Colonic mucosa (tissue), 4 donors: Measurements from ENCODE around the gene PHLDA2. TPM values are rescaled to one million over a fixed set of nuclear protein-coding genes. Genes with fewer than 3 reads are reported as not detected.

Experiments used
- DNase-seq: peaks from one replicate; pipeline ENCODE4 v3.0.0-alpha.2; 2020
- H3K27ac ChIP-seq: fragments of 200-600 bp; one replicate; pipeline ENCODE4 v1.8.0; 2021
- H3K27me3 ChIP-seq: fragments of 200-600 bp; one replicate; pipeline ENCODE4 v1.8.0; 2021
- H3K36me3 ChIP-seq: fragments of 200-600 bp; one replicate; pipeline ENCODE4 v1.8.0; 2021
- H3K4me1 ChIP-seq: fragments of 200-600 bp; one replicate; pipeline ENCODE4 v1.8.0; 2021; ENCODE audit warnings: mild to moderate bottlenecking
- H3K4me3 ChIP-seq: fragments of 200-600 bp; one replicate; pipeline ENCODE4 v1.8.0; 2021
- H3K9ac ChIP-seq, 2 donors: one replicate each; pipeline ENCODE4 v1.7.0; 2013; ENCODE audit warnings: control low read depth in 2 of 2, low read depth in 2 of 2, low read length in 2 of 2
- H3K9me3 ChIP-seq: fragments of 200-600 bp; one replicate; pipeline ENCODE4 v1.8.0; 2021
- intact Hi-C: fragments of 100-400 bp; cut with DNase I; formaldehyde crosslinking; loops from one replicate; pipeline ENCODE4 v1.14.1; 2022
- total RNA-seq, 2 donors: library from RNA; stranded (reverse); fragmentation: NEBNext Ultra II Directional in 1 of 2; extraction: Animal tissue kit (Norgen Biotek cat#: 25700) in 1 of 2; gene quantifications; one replicate each; pipeline ENCODE4 v1.2.1, GENCODE V29; 2021
- TF ChIP-seq, protein P1 (sequence below): fragments of 200-600 bp; IDR thresholded peaks from one replicate; pipeline ENCODE4 v1.8.0; 2022; ENCODE audit warnings: antibody characterized with exemption, mild to moderate bottlenecking
- donor health status: healthy.
- donor health status: DM: no; HTN: no; CAD: no.
- donor health status: DM: no; HTN: no; CAD: no.

The PHLDA2 gene
- total RNA-seq, 2 donors from 2014 or later = 31.6 to 41.6 TPM

DNA sequence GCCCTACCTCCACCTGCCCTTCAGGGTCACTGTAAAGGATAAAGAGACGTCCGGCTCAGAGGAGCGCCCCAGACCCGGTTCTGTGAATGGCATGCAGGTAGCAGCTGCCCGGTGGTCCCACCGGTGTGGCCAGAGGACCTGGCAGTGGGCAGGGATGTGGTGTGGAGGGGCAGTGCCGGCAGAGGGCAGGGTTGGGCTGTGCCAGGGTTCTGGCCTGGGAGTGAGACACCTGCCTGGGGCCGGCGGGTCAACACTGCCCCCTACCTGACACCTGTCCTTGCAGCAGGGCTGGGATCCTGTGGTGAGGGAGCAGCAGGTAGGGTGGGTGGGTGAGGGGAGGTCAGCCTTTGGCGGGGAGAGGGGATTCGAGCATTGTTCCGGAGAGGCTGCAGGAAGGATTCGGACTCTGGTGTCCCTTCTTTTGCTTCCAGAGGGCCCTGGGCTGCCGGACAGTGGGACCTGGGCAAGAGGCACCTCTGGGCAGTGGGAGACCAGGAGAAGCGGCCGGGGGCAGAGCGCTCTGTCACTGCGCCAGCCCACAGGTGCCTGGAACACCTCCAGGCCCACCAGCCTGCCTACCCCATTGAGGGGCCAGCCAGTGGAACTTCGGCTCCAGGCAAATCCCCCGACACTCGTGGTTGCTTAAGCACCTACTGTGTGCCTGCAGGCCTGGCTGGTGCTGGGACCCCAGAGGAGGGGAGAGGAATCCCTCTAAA, 1.6 kb upstream of the PHLDA2 start:
- H3K27me3 ChIP-seq = no peaks in the 10 kb centered on the region
- H3K4me3 ChIP-seq = peak overlapping the region; percentile 81
- peak overlapping the region; percentile 88 for H3K27ac ChIP-seq
- H3K4me1 ChIP-seq = peaks cover 5% of the 10 kb centered on the region
- intact Hi-C loops = loop anchor here (5.0 kb wide), 1 partner anchor 39 kb away; no protein-coding TSS in a partner anchor
- peak; percentile 95 for DNase-seq
- TF ChIP-seq, protein P1, sequence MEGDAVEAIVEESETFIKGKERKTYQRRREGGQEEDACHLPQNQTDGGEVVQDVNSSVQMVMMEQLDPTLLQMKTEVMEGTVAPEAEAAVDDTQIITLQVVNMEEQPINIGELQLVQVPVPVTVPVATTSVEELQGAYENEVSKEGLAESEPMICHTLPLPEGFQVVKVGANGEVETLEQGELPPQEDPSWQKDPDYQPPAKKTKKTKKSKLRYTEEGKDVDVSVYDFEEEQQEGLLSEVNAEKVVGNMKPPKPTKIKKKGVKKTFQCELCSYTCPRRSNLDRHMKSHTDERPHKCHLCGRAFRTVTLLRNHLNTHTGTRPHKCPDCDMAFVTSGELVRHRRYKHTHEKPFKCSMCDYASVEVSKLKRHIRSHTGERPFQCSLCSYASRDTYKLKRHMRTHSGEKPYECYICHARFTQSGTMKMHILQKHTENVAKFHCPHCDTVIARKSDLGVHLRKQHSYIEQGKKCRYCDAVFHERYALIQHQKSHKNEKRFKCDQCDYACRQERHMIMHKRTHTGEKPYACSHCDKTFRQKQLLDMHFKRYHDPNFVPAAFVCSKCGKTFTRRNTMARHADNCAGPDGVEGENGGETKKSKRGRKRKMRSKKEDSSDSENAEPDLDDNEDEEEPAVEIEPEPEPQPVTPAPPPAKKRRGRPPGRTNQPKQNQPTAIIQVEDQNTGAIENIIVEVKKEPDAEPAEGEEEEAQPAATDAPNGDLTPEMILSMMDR = peak; percentile 85
- no peaks in the 10 kb centered on the region for H3K36me3 ChIP-seq
- no peaks in the 10 kb centered on the region for H3K9me3 ChIP-seq
- peak overlapping the region; percentile 89 to 90 for H3K9ac ChIP-seq

DNA sequence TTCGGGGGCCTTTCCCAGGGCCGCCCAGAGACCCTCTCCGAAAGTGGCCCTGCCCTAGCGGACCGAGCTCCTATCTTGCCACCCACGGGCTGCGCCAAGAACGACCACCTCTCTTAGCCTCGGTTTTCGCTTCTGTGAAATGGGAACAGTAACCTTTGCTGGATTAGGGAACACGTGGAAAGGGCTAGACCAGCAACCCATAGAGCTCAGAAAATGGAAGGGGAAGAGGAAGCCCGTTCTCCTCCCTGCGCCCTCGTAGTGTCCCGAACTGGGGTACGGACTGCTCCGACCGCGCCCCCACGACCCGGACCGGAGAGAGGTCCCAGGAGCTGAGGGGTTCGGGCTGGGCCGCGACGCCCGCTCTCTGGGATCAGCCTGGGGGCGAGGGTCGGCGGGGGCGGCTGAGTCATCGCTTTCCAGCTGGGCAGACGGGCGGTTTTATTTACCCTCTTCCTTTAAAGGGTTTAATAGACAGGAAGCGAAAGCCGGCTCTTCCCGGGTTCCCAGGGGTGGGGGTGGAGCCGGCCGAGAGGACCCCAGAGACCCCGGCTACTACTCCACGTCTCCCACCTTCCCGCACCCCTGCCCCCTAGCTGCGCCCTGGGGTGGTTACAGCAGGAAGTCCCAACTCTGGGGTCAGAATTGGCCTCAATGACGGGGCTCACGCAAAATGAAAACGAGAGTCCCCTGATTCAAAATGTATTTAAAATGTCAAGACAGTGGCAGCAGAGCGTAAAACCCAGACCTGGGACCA, 907 bp upstream of the PHLDA2 start:
- peak overlapping the region; percentile 81 for H3K4me3 ChIP-seq
- peak overlapping the region; percentile 88 for H3K27ac ChIP-seq
- H3K36me3 ChIP-seq = no peaks in the 10 kb centered on the region
- DNase-seq = peak; percentile 79
- intact Hi-C loops = loop anchor here (5.0 kb wide), 1 partner anchor 38 kb away; no protein-coding TSS in a partner anchor
- no peaks in the 10 kb centered on the region for H3K9me3 ChIP-seq
- peaks cover 6% of the 10 kb centered on the region for H3K4me1 ChIP-seq
- no peaks in the 10 kb centered on the region for H3K27me3 ChIP-seq
- TF ChIP-seq, protein P1 = no peak
- peak overlapping the region; percentile 89 to 90 for H3K9ac ChIP-seq

DNA sequence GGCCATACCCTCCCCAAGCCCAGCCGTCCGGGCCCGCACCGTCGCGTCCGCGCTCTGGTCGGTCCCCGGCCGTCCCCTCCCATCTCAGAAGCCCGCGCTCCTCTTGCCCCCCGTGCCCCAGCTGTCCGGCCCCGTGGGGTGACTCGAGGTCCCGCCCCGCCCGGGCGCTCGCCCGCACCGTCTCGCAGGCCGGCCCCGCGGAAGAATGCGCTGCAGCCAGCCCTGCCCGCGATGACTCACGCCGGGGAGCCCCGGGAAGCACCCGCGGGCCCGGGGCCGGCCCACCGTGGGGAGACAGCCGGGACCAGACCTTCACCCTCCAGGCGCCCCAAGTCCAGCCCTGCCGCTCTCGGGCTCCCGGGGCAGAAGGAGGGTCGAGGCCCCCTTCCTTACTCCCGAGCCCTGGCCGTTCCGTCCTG, 320 bp upstream of the PHLDA2 start:
- H3K9ac ChIP-seq = peak overlapping the region; percentile 89 to 90

DNA sequence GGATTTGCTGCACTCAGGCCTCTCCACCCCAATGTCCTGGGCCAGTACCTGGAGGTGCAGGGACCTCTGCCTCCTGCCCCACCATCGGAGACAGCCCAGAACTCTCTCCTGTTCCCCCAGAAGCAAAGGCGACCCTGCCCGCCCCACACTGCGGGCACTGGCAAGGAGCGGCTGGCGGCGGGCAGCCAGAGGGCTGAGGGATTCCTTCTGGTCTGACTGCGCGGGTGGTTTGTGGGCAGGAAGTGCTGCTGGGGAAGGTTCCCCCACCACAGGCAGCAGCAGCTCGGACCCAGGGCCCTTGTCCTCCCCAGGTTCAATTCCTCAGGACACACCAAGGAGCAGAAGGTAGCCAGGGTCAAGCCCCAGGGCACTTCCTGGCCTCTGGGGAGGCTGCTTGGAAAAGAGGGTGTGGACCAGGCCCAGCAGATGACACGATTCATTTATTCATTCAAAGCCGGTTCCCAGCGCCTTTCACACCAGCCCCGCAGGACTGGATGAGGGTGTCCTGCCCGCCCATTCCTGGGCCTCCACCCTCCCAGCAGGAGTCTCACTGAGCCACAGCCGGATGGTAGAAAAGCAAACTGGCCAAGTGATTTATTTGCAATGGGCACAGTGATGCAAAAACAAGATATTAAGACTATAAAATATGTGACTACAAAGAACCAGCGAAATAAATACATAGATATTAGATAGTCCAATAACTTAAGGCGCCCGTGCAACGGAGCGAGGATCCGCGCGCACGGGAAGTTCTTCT, 1.2 kb downstream of the PHLDA2 start:
- H3K27me3 ChIP-seq = no peaks in the 10 kb centered on the region
- no peaks in the 10 kb centered on the region for H3K36me3 ChIP-seq
- DNase-seq = peak; percentile 70
- H3K4me1 ChIP-seq = peaks cover 16% of the 10 kb centered on the region
- H3K27ac ChIP-seq = peak overlapping the region; percentile 88
- TF ChIP-seq, protein P1 = no peak
- peak overlapping the region; percentile 73 to 90 for H3K9ac ChIP-seq
- no peaks in the 10 kb centered on the region for H3K9me3 ChIP-seq
- peak overlapping the region; percentile 81 for H3K4me3 ChIP-seq
- intact Hi-C loops = no loop called here

More for the DNA sequence above, 320 bp upstream of the PHLDA2 start:
- Histone ChIP-seq H3K4me3 (peak overlapping the region; percentile 81), H3K27ac (peak overlapping the region; percentile 88), H3K36me3 (no peaks in the 10 kb centered on the region), H3K27me3 (no peaks in the 10 kb centered on the region), H3K9me3 (no peaks in the 10 kb centered on the region), H3K4me1 (peaks cover 11% of the 10 kb centered on the region)
- intact Hi-C loops = no loop called here
- TF ChIP-seq, protein P1 = no peak
- peak; percentile 85 for DNase-seq

DNA sequence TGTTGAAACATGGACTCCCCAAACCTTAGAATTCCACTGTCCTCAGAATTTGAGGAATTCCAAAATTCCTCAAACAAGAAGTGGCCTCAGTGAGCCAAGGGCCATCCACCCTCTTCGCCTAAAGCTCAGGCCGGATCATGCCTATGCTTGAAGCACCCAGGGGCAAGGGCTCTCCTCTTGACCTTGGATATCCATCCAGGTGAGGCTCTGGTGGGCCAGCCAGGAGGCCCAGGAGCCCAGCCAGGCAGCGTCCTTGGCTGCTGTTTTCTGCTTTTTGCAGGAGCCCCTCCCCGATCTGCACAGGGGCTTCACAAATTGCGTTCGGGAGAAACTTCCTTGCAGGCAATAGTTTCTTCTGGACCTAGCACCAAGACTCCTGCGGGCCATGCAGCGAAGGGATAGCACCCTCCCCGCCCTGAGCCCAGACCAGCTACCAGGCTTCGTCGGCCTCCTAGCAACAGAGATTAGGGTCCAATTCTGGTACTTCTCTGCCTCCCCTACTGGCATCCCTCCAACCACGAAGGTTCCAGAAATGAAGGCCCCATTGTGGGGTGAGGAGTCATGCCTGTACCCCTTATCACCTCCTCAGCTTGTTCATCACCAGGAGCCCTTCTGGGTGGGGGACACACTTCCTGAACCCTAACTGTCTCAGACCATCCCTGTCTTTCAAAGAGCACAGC, 2.0 kb downstream of the PHLDA2 start:
- intact Hi-C loops = no loop called here
- H3K36me3 ChIP-seq = no peaks in the 10 kb centered on the region
- no peaks in the 10 kb centered on the region for H3K27me3 ChIP-seq
- H3K4me3 ChIP-seq = peak overlapping the region; percentile 81
- TF ChIP-seq, protein P1 = no peak
- no peak for DNase-seq
- no peak overlapping the region for H3K9ac ChIP-seq
- H3K27ac ChIP-seq = peak overlapping the region; percentile 88
- H3K9me3 ChIP-seq = no peaks in the 10 kb centered on the region
- H3K4me1 ChIP-seq = peaks cover 16% of the 10 kb centered on the region
